Chondrocyte (in vitro differentiated cells): ENCODE data around the gene RBKS. TPM values are rescaled to one million over a fixed set of nuclear protein-coding genes. Genes with fewer than 3 reads are reported as not detected.

Source experiments
- DNase-seq: peaks from one replicate; pipeline ENCODE4 v3.0.0; 2021; ENCODE audit warnings: mixed read lengths, low spot score
- H3K27ac Mint-ChIP-seq: one replicate; pipeline ENCODE4 v1.8.0; 2021; ENCODE audit warnings: mild to moderate bottlenecking, moderate library complexity, mixed read lengths; ENCODE audit not compliant: unreplicated experiment
- H3K27me3 Mint-ChIP-seq: 2 replicates; pipeline ENCODE4 v1.8.0; 2021; ENCODE audit warnings: low read depth, mixed read lengths
- H3K36me3 Mint-ChIP-seq: 2 replicates; pipeline ENCODE4 v1.8.0; 2021; ENCODE audit warnings: low read depth, mixed read lengths
- H3K4me1 Mint-ChIP-seq: 2 replicates; pipeline ENCODE4 v1.8.0; 2021; ENCODE audit warnings: low read depth, mild to moderate bottlenecking, mixed read lengths
- H3K4me3 Mint-ChIP-seq: one replicate; pipeline ENCODE4 v1.8.0; 2021; ENCODE audit warnings: mild to moderate bottlenecking, moderate library complexity, mixed read lengths; ENCODE audit not compliant: unreplicated experiment
- H3K9me3 Mint-ChIP-seq: 2 replicates; pipeline ENCODE4 v1.8.0; 2021; ENCODE audit warnings: low read depth, mixed read lengths
- total RNA-seq: library from RNA; stranded (reverse); gene quantifications from 3 replicates; pipeline ENCODE4 v1.2.1, GENCODE V29; 2021
- TF ChIP-seq, protein P1 (sequence below): fragments of 200-600 bp; sonication (generic); IDR thresholded peaks from 2 replicates; pipeline ENCODE4 v1.5.0; 2021; ENCODE audit warnings: antibody characterized with exemption, mild to moderate bottlenecking, moderate library complexity

RBKS gene
- total RNA-seq, 1 donor from 2014 or later, result 0.45 TPM

DNA sequence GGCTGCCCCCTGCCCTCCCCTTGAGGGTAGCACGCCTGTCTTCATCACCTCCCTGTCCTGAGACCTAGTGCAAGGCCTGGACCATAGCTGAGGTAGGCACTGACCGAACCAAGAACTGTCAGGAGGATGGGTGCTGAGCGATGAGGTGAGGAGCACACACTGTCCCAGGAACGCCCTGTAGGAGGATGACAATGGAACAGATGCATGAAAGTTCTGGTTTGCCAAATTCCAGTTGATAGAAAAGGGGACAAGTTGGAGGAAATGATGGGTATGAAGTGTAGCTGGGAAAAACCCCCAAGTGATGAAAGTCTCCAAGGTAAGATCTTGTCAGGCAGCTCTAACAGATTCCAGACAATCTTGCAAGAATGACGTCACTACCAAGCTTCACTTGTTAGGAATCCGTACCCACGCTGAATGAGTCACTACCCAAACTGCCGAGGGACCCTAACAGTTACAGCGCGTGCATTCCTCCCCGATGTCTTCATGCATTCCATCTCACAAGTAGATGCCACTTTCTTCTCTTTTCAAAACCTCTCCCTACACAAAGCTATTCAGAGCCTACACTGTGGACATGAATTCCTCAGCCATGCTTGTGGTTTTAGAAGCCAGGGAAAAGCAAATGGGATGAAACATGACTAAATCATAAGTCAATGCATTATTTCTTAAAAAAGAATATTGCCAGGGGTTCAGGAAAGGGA is 91.1 kb downstream of the RBKS start:
- no peaks in the 10 kb centered on the region for H3K36me3 Mint-ChIP-seq
- H3K9me3 Mint-ChIP-seq, result no peaks in the 10 kb centered on the region
- peak overlapping the region; percentile 15 for H3K4me3 Mint-ChIP-seq
- peak overlapping the region; percentile 98 for H3K27ac Mint-ChIP-seq
- TF ChIP-seq, protein P1, sequence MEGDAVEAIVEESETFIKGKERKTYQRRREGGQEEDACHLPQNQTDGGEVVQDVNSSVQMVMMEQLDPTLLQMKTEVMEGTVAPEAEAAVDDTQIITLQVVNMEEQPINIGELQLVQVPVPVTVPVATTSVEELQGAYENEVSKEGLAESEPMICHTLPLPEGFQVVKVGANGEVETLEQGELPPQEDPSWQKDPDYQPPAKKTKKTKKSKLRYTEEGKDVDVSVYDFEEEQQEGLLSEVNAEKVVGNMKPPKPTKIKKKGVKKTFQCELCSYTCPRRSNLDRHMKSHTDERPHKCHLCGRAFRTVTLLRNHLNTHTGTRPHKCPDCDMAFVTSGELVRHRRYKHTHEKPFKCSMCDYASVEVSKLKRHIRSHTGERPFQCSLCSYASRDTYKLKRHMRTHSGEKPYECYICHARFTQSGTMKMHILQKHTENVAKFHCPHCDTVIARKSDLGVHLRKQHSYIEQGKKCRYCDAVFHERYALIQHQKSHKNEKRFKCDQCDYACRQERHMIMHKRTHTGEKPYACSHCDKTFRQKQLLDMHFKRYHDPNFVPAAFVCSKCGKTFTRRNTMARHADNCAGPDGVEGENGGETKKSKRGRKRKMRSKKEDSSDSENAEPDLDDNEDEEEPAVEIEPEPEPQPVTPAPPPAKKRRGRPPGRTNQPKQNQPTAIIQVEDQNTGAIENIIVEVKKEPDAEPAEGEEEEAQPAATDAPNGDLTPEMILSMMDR, result no peak
- H3K27me3 Mint-ChIP-seq, result no peaks in the 10 kb centered on the region
- H3K4me1 Mint-ChIP-seq, result peaks cover 63% of the 10 kb centered on the region
- DNase-seq, result no peak

DNA sequence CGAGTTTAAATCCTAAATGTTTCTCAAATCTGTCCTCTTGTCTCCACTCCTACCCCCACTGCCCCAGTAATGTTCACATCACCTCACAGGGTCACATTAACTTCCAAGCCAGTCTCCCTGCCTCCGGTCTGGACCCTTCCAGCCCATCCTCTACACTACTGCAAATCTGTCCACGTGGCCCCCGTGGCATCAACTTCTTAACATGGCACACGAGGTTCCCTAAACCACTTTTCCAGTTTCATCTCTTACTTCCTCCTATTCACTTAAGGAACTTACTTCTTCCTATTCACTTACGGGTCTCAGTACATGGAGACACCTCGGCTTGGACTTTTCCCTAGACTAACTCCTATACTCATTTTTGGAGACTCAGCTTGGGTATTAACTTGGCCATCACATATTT is 91.7 kb downstream of the RBKS start:
- Mint-ChIP-seq H3K27me3 (no peaks in the 10 kb centered on the region), H3K9me3 (no peaks in the 10 kb centered on the region), H3K27ac (peak overlapping the region; percentile 98), H3K4me3 (no peak overlapping the region), H3K36me3 (no peaks in the 10 kb centered on the region), H3K4me1 (peaks cover 63% of the 10 kb centered on the region)
- TF ChIP-seq, protein P1, result no peak
- DNase-seq, result no peak

DNA sequence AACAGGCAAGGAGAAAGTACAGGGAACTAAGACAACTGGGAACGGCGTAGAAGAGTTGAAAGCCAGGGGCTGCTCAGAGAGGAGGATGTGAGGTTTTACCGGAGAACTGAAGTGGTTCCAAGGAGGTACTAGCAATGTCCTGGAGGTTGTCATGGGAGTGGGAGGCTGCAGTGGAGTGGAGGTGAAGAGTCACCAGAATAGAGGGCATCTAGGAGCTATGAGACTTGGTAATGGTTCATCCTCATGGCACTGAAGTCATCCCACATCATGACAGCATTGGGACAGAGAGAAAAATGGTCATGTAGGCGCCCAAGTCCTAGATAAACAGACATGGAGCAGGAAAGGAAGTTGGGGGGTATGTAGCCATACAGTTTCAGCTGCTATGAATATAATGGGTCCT is 92.3 kb downstream of the RBKS start:
- Mint-ChIP-seq H3K27me3 (no peaks in the 10 kb centered on the region), H3K9me3 (no peaks in the 10 kb centered on the region), H3K27ac (peak overlapping the region; percentile 39), H3K4me1 (peaks cover 66% of the 10 kb centered on the region), H3K36me3 (no peaks in the 10 kb centered on the region), H3K4me3 (no peak overlapping the region)
- no peak for DNase-seq
- TF ChIP-seq, protein P1, result no peak

DNA sequence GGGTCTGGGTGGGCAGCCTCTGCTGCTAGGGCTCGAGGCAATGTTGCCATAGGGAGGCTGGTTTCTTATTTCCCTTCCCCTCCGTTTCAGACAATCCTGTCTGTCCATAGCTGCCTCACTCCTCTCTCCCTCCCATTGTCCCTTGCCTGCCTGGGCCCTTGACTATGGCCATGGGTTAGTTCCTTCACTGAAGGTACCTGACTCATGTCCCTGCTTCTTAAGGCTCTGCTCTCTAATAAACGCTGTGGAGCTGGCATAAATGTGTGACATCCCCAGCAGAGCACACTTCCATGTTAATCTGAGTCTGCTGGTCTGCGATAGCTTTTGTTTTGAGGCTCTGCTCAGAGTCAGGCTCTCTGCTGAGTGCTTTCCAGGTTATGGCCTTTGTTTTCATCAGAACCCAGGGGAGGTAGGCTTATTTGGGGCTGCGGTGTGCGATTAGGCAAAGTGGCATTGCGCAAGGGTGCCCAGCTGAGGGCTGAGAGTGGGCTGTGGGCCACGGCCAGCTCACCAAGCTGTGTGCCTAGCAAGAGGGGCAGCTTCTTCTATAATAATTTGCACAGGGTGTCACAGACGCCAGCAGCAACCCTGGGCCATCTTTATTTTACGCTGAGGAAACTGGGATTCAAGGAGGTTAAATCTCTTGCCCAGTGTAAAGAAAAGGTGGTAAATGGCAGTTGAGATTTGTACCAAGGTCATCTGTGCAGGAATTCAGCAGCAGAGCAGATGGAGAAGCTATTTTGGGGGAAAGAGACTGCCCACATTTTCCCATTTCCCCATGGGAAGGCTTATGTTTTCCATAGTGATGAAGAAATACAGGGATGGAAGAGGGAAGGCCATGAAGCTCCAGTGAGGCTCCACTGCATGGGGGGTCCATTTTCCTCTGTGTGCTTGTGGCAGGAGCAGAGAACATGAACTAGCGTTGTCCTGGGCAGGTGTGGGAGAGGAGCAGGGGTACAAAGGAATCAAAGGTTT is 93.1 kb downstream of the RBKS start:
- H3K9me3 Mint-ChIP-seq, result no peaks in the 10 kb centered on the region
- TF ChIP-seq, protein P1, result no peak
- no peak overlapping the region for H3K4me3 Mint-ChIP-seq
- H3K27me3 Mint-ChIP-seq, result no peaks in the 10 kb centered on the region
- peaks cover 72% of the 10 kb centered on the region for H3K4me1 Mint-ChIP-seq
- no peaks in the 10 kb centered on the region for H3K36me3 Mint-ChIP-seq
- no peak for DNase-seq
- peak overlapping the region; percentile 91 for H3K27ac Mint-ChIP-seq

DNA sequence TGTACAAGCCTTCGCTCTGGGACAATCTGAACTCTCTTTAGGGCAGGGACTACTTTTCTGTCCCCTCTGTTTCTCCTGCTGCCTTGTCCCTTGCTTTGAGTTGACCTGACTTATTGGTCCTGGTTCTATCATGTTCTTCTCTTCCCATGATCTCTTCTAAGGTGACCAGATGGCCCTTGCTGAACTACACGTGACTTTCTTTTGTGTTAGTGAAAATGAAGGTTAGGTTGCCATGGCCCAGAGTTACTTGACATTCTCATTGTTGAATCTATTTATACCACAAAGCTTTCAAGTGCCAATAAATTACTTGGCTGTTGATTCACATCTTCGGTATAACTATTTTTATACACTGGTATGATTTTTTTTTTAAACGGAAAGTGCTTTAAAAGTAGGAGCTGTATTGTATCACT is 94.3 kb downstream of the RBKS start:
- no peak overlapping the region for H3K4me3 Mint-ChIP-seq
- H3K9me3 Mint-ChIP-seq, result no peaks in the 10 kb centered on the region
- H3K36me3 Mint-ChIP-seq, result no peaks in the 10 kb centered on the region
- H3K27me3 Mint-ChIP-seq, result no peaks in the 10 kb centered on the region
- peaks cover 68% of the 10 kb centered on the region for H3K4me1 Mint-ChIP-seq
- H3K27ac Mint-ChIP-seq, result peak overlapping the region; percentile 91
- TF ChIP-seq, protein P1, result no peak
- DNase-seq, result no peak
